PC-3 (cell line): ENCODE measurements around the gene NTN3.

ENCODE experiments used
- EZH2 ChIP-seq: fragments of 300-600 bp; sonication (generic); IDR thresholded peaks from one replicate; pipeline ENCODE4 v1.6.1; 2017; ENCODE audit warnings: antibody characterized with exemption, mild to moderate bottlenecking, low read length; ENCODE audit not compliant: unreplicated experiment
- EZH2phosphoT487 ChIP-seq: fragments of 300-600 bp; sonication (generic); IDR thresholded peaks from 2 replicates; pipeline ENCODE4 v1.6.1; 2018; ENCODE audit warnings: mild to moderate bottlenecking, antibody characterized with exemption, low read length, borderline replicate concordance
- TF ChIP-seq, protein P1 (sequence below): fragments of 300-600 bp; sonication (generic); conservative IDR thresholded peaks from 2 replicates; pipeline ENCODE4 v1.5.1; 2017; ENCODE audit warnings: antibody characterized with exemption, low read depth, mild to moderate bottlenecking, low read length

DNA sequence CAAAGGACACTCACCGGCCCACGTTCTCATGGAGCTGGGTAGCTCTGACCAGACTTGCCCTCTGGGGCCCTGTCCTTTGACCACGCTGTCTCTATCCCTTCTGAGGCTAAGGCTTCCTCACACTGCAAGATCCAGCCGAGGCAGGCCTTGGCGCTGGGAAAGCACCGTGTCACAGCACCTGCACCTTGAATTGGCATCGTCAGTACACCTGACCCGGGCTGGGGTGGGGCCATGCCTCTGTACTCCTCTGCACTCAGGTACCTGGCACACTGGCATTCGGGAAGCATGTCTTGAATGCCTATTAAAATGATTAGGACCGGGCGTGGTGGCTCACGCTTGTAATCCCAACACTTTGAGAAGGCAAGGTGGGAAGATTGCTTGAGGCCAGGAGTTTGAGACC lies 9.9 kb downstream of the NTN3 start:
- TF ChIP-seq, protein P1, sequence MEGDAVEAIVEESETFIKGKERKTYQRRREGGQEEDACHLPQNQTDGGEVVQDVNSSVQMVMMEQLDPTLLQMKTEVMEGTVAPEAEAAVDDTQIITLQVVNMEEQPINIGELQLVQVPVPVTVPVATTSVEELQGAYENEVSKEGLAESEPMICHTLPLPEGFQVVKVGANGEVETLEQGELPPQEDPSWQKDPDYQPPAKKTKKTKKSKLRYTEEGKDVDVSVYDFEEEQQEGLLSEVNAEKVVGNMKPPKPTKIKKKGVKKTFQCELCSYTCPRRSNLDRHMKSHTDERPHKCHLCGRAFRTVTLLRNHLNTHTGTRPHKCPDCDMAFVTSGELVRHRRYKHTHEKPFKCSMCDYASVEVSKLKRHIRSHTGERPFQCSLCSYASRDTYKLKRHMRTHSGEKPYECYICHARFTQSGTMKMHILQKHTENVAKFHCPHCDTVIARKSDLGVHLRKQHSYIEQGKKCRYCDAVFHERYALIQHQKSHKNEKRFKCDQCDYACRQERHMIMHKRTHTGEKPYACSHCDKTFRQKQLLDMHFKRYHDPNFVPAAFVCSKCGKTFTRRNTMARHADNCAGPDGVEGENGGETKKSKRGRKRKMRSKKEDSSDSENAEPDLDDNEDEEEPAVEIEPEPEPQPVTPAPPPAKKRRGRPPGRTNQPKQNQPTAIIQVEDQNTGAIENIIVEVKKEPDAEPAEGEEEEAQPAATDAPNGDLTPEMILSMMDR: no peak
- TF ChIP-seq EZH2 (no peak), EZH2phosphoT487 (no peak)
